B cell (primary cell): ENCODE data around the gene PRR11.

ENCODE experiments used
- CTCF ChIP-seq: fragments of 200-600 bp; IDR thresholded peaks from one replicate; pipeline ENCODE4 v1.8.0; 2022; ENCODE audit warnings: antibody characterized with exemption, mild to moderate bottlenecking
- EZH2 ChIP-seq: IDR thresholded peaks from 2 replicates; pipeline ENCODE4 v1.6.1; 2012; ENCODE audit warnings: borderline replicate concordance, low read depth, mild to moderate bottlenecking, moderate library complexity, low read length; ENCODE audit not compliant: insufficient read depth, poor library complexity, severe bottlenecking

GRCh38 chr17:59175076-59175475 lies 19.5 kb downstream of the PRR11 start:
- no peak for TF ChIP-seq CTCF
- no peak for TF ChIP-seq EZH2
